Liver (tissue), 9 donors: ENCODE results near the gene MPC2. TPM values are rescaled to one million over a fixed set of nuclear protein-coding genes. Genes with fewer than 3 reads are reported as not detected.

Source experiments
- DNase-seq: peaks from one replicate; pipeline ENCODE4 v3.0.0-alpha.2; 2017; ENCODE audit warnings: low spot score
- H3K27ac ChIP-seq, 2 donors: one replicate each; pipeline ENCODE4 v1.7.0; 2013; ENCODE audit warnings: inconsistent platforms in 2 of 2, low read length in 2 of 2, control low read depth in 1 of 2, low read depth in 1 of 2, mild to moderate bottlenecking in 1 of 2
- H3K27me3 ChIP-seq, 4 donors: one replicate each; pipeline versions ENCODE4 v1.6.1 to v1.7.0; 2013; ENCODE audit warnings: low read length in 3 of 4, inconsistent platforms in 1 of 4, mild to moderate bottlenecking in 1 of 4, moderate library complexity in 1 of 4; ENCODE audit not compliant: control insufficient read depth in 4 of 4, insufficient read depth in 4 of 4
- H3K36me3 ChIP-seq, 4 donors: one replicate each; pipeline versions ENCODE4 v1.6.1 to v1.7.0; 2013; ENCODE audit warnings: low read length in 3 of 4, mild to moderate bottlenecking in 3 of 4, low read depth in 1 of 4, moderate library complexity in 1 of 4; ENCODE audit not compliant: control insufficient read depth in 4 of 4, insufficient read depth in 3 of 4
- H3K4me1 ChIP-seq, 4 donors: one replicate each; pipeline versions ENCODE4 v1.6.1 to v1.7.0; 2013; ENCODE audit warnings: low read length in 3 of 4, mild to moderate bottlenecking in 3 of 4, moderate library complexity in 1 of 4; ENCODE audit not compliant: control insufficient read depth in 4 of 4, insufficient read depth in 4 of 4
- H3K4me3 ChIP-seq, 3 donors: one replicate each; pipeline versions ENCODE4 v1.6.1 to v1.7.0; 2013; ENCODE audit warnings: low read length in 3 of 3, control low read depth in 1 of 3, low read depth in 1 of 3, mild to moderate bottlenecking in 1 of 3
- H3K9ac ChIP-seq, 2 donors: one replicate each; pipeline ENCODE4 v1.7.0; 2013; ENCODE audit warnings: low read length in 2 of 2, mild to moderate bottlenecking in 2 of 2, moderate library complexity in 2 of 2, control low read depth in 1 of 2, low read depth in 1 of 2
- H3K9me3 ChIP-seq, 4 donors: one replicate each; pipeline versions ENCODE4 v1.6.1 to v1.7.0; 2013; ENCODE audit warnings: low read length in 3 of 4; ENCODE audit not compliant: control insufficient read depth in 4 of 4
- ATF3 ChIP-seq: IDR thresholded peaks from 2 replicates; pipeline ENCODE4 v1.6.1; 2016; ENCODE audit warnings: antibody characterized with exemption
- CTCF ChIP-seq: fragments of 150-350 bp; IDR thresholded peaks from 2 replicates; pipeline ENCODE4 v1.5.1; 2017; ENCODE audit warnings: improper control_type of control experiment, low read depth, low read length; ENCODE audit not compliant: missing input control
- EGR1 ChIP-seq, 2 donors: IDR thresholded peaks; 2 replicates each; pipeline ENCODE4 v1.6.1; 2016 to 2018; ENCODE audit warnings: antibody characterized with exemption in 2 of 2, low read depth in 2 of 2
- FOXA2 ChIP-seq: IDR thresholded peaks from 2 replicates; pipeline ENCODE4 v1.6.1; 2016; ENCODE audit warnings: antibody characterized with exemption
- HNF4A ChIP-seq, 2 donors: conservative IDR thresholded peaks; 2 replicates each; pipeline ENCODE4 v1.6.1; 2016; ENCODE audit warnings: antibody characterized with exemption in 2 of 2, mild to moderate bottlenecking in 2 of 2
- HNF4G ChIP-seq: IDR thresholded peaks from 2 replicates; pipeline ENCODE4 v1.6.1; 2016; ENCODE audit warnings: antibody characterized with exemption
- RAD21 ChIP-seq, 2 donors: IDR thresholded peaks; 2 replicates each; pipeline ENCODE4 v1.6.1; 2016; ENCODE audit warnings: antibody characterized with exemption in 2 of 2, mild to moderate bottlenecking in 2 of 2
- REST ChIP-seq: IDR thresholded peaks from 2 replicates; pipeline ENCODE4 v1.6.1; 2016; ENCODE audit warnings: antibody characterized with exemption, mild to moderate bottlenecking
- RXRA ChIP-seq, 2 donors: IDR thresholded peaks; 2 replicates each; pipeline ENCODE4 v1.6.1; 2017 to 2018; ENCODE audit warnings: antibody characterized with exemption in 2 of 2, mild to moderate bottlenecking in 1 of 2
- TAF1 ChIP-seq: conservative IDR thresholded peaks from 2 replicates; pipeline ENCODE4 v1.6.1; 2016; ENCODE audit warnings: antibody characterized with exemption, mild to moderate bottlenecking
- YY1 ChIP-seq: IDR thresholded peaks from 2 replicates; pipeline ENCODE4 v1.6.1; 2016; ENCODE audit warnings: antibody characterized with exemption, mild to moderate bottlenecking
- WGBS: extraction: QIAGEN DNeasy Blood & Tissue Kit; methylation state at CpG from one replicate; pipeline ENCODE4 v1.1.7; 2013; 5-methylcytosine and 5-hydroxymethylcytosine counted together
- polyA plus RNA-seq, 2 donors: library from polyadenylated mRNA; stranded (reverse) in 1 of 2; unstranded in 1 of 2; fragments of 200-250 nt in 1 of 2; fragments of >200 nt in 1 of 2; fragmentation: Nextera tagmentation in 1 of 2; extraction: Ambion mirVana in 1 of 2; gene quantifications; one replicate each; pipeline versions ENCODE4 v1.2.1 to v1.2.3, GENCODE V29; 2013 to 2015
- total RNA-seq, 2 donors: library from RNA; depleted of rRNA; stranded (reverse); fragments of >200 nt; gene quantifications; one replicate each; pipeline ENCODE4 v1.2.3, GENCODE V29; 2014
- TF ChIP-seq, protein P1 (sequence below): IDR thresholded peaks from 2 replicates; pipeline ENCODE4 v1.6.1; 2016; ENCODE audit warnings: antibody characterized with exemption
- TF ChIP-seq, protein P2 (sequence below): IDR thresholded peaks from 2 replicates; pipeline ENCODE4 v1.6.1; 2016; ENCODE audit warnings: antibody characterized with exemption
- donor health status: healthy.
- donor health status: healthy.
- donor health status: healthy.
- donor health status: healthy.
- donor health status: healthy.

The MPC2 gene
- total and polyA plus RNA-seq, 4 donors, result 78.8 to 369 (median 127) TPM

DNA sequence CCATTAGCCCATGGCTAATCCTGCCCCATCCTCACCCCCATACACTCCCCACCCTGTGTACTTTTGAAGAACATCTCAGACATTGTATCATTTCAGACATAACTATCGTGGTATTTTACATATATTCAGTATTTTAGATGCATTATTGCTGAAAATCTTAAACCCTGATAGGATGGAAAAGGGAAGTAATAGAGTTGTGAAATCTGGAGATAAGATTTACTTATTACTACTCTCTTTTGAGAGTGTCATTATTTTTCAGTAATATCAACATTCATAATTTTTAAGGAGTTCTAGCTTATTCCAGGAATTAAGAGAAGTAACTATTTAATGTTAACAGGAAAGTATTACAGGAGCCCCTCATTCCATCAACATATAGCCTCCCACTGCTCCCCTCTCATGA, 57.4 kb downstream of the MPC2 start:
- TF ChIP-seq, protein P1, sequence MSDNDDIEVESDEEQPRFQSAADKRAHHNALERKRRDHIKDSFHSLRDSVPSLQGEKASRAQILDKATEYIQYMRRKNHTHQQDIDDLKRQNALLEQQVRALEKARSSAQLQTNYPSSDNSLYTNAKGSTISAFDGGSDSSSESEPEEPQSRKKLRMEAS, result no peak
- TF ChIP-seq ATF3 (no peak), EGR1 (IDR thresholded peaks at IDR 0.05; ENCODE audit: low read depth in 2 of 2) (no peak), RXRA (IDR thresholded peaks at IDR 0.05) (no peak), HNF4G (no peak), RAD21 (IDR thresholded peaks at IDR 0.05) (no peak), REST (no peak), CTCF (no peak)
- H3K27me3 ChIP-seq, result no peaks in the 10 kb centered on the region
- peaks cover 1 to 9% (median 8%) of the 10 kb centered on the region in 4 donors for H3K4me1 ChIP-seq
- WGBS, result 86% methylated on average over 1 of the region's 1 CpG
- H3K4me3 ChIP-seq, result no peak overlapping the region
- no peak overlapping the region for H3K27ac ChIP-seq
- H3K9ac ChIP-seq, result no peak overlapping the region
- DNase-seq, result no peak
- peaks cover 0 to 2% (median under 1%) of the 10 kb centered on the region in 4 donors for H3K36me3 ChIP-seq
- H3K9me3 ChIP-seq, result no peaks in the 10 kb centered on the region

DNA sequence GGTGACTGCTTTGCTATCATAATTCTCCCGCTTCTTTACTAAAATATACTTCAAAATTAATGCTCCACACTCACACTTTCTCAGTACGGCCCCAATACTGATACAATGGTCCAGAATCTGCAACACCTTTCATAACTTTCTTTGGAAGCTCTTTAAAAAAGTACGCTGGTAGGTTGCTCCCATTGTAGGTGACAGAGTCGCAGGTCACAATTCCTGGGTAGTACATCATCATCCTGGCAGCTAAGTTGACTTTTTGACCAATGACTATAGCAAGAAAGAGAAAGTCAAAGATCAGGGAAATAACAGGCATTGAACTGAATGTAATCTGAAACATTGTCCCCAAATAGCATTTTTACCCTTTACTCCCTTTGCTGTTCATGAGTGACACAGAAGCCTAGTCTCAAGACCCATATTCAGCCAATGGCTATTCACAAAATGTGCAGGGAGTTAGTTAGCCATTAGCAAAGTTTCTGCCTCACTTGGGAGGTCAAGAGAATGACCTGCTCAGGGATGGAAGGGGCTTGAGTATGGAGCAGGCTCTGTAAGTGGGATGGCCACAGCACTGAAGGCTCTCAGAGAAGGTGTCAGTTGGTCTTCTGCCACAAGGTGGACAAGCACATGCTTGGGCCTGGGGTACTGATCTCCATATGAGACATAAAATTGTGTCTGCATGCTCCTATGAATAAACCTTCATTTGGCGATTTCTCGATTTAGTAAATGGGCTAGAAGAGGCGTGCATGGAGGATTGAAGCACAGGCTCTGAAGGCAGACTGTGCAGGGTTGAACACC, 58.3 kb downstream of the MPC2 start:
- Histone ChIP-seq H3K4me1 (peaks cover 1 to 9% (median 8%) of the 10 kb centered on the region in 4 donors), H3K9me3 (no peaks in the 10 kb centered on the region), H3K9ac (no peak overlapping the region), H3K27ac (no peak overlapping the region), H3K36me3 (peaks cover 0 to 2% (median under 1%) of the 10 kb centered on the region in 4 donors), H3K4me3 (no peak overlapping the region), H3K27me3 (no peaks in the 10 kb centered on the region)
- DNase-seq, result no peak
- TF ChIP-seq TAF1, result no peak
- TF ChIP-seq, protein P2, sequence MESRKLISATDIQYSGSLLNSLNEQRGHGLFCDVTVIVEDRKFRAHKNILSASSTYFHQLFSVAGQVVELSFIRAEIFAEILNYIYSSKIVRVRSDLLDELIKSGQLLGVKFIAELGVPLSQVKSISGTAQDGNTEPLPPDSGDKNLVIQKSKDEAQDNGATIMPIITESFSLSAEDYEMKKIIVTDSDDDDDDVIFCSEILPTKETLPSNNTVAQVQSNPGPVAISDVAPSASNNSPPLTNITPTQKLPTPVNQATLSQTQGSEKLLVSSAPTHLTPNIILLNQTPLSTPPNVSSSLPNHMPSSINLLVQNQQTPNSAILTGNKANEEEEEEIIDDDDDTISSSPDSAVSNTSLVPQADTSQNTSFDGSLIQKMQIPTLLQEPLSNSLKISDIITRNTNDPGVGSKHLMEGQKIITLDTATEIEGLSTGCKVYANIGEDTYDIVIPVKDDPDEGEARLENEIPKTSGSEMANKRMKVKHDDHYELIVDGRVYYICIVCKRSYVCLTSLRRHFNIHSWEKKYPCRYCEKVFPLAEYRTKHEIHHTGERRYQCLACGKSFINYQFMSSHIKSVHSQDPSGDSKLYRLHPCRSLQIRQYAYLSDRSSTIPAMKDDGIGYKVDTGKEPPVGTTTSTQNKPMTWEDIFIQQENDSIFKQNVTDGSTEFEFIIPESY, result no peak
- no peak for TF ChIP-seq CTCF
- TF ChIP-seq RXRA (IDR thresholded peaks at IDR 0.05), result peak; percentile 50 to 51
- TF ChIP-seq, protein P1, result no peak
- no peak for TF ChIP-seq YY1
- no peak for TF ChIP-seq FOXA2
- no peak for TF ChIP-seq HNF4G
- TF ChIP-seq HNF4A (conservative IDR thresholded peaks at IDR 0.05), result peak in 1 of 2 donors; percentile 20
- WGBS, result 88% methylated on average over 7 of the region's 7 CpGs
